HepG2 (cell line): ENCODE results near the gene CD37. TPM values are rescaled to one million over a fixed set of nuclear protein-coding genes. Genes with fewer than 3 reads are reported as not detected.

Experiments used
- ATAC-seq: fragments of 200-7000 bp; cut with Tn5 transposase; 3 replicates; pipeline ENCODE4 v1.9.1; 2020; ENCODE audit warnings: mild to moderate bottlenecking, moderate library complexity
- BruUV-seq: library from RNA; stranded (reverse); fragments of 400-500 nt; replicated peaks from 2 replicates; lab custom pipeline; 2021; lab: Mats Ljungman, UMichigan
- CTCF ChIA-PET: fragments of 300-600 bp; formaldehyde crosslinking; extraction: SDS; loops from one replicate; lab custom pipeline; 2021; ENCODE audit warnings: low total read pairs, inconsistent platforms, low intra/inter-chr PET ratio; lab: Yijun Ruan, JAX
- POLR2A ChIA-PET: fragments of 350-600 bp; sonication (Branson Sonifier 250); formaldehyde crosslinking; loops from one replicate; lab custom pipeline; 2020; ENCODE audit warnings: antibody characterized with exemption, inconsistent platforms; lab: Yijun Ruan, JAX
- DNase-seq: peaks from one replicate; pipeline ENCODE4 v3.0.0-alpha.2; 2015; ENCODE audit warnings: low spot score
- FAIRE-seq: peaks from 3 replicates; lab custom pipeline; 2011; peaks lifted over from hg19 to GRCh38; lab: Jason Lieb, UNC
- H2AFZ ChIP-seq: one replicate; pipeline ENCODE4 v1.6.1; 2011; ENCODE audit warnings: low read length, inconsistent platforms
- H3K27ac ChIP-seq: fragments of 300-600 bp; 3 replicates; pipeline ENCODE4 v1.8.0; 2011; ENCODE audit warnings: mixed run types, mild to moderate bottlenecking, mixed read lengths, low read length, inconsistent platforms; ENCODE audit not compliant: insufficient read depth; ENCODE audit errors: extremely low read length
- H3K27me3 ChIP-seq, 2 experiments: fragments of 200-600 bp in 1 of 2; 2 replicates in 1 of 2; 3 replicates in 1 of 2; pipeline versions ENCODE4 v1.6.0 to v1.8.0; 2011; ENCODE audit warnings: low read length in 2 of 2, mild to moderate bottlenecking in 2 of 2, moderate library complexity in 2 of 2, inconsistent platforms in 1 of 2; ENCODE audit not compliant: insufficient read depth in 2 of 2, control insufficient read depth in 1 of 2
- H3K36me3 ChIP-seq, 2 experiments: fragments of 200-600 bp in 1 of 2; replicated peaks in 1 of 2; 2 replicates in 1 of 2; 3 replicates in 1 of 2; pipeline versions ENCODE4 v1.5.1 to v1.8.0; 2011; ENCODE audit warnings: low read length in 2 of 2, inconsistent platforms in 1 of 2; ENCODE audit not compliant: insufficient read depth in 2 of 2, control insufficient read depth in 1 of 2
- H3K4me1 ChIP-seq: 2 replicates; pipeline ENCODE4 v1.5.1; 2012; ENCODE audit warnings: low read length, inconsistent platforms; ENCODE audit not compliant: insufficient read depth
- H3K4me2 ChIP-seq: 2 replicates; pipeline ENCODE4 v1.6.0; 2011; ENCODE audit warnings: low read depth, low read length, inconsistent platforms
- H3K4me3 ChIP-seq, 3 experiments: fragments of 200-600 bp in 1 of 3; sonication (generic), shearing (Covaris generic) in 1 of 3; replicated peaks in 1 of 3; 2 replicates each; pipeline ENCODE4 v1.5.1; 2011 to 2016; ENCODE audit warnings: low read length in 3 of 3, inconsistent platforms in 2 of 3, low read depth in 2 of 3, mild to moderate bottlenecking in 2 of 3, control low read depth in 1 of 3, mixed read lengths in 1 of 3; ENCODE audit not compliant: insufficient read depth in 1 of 3
- H3K79me2 ChIP-seq: one replicate; pipeline ENCODE4 v1.6.1; 2011; ENCODE audit warnings: low read length, inconsistent platforms; ENCODE audit not compliant: insufficient read depth
- H3K9ac ChIP-seq: 2 replicates; pipeline ENCODE4 v1.6.0; 2011; ENCODE audit warnings: mild to moderate bottlenecking, low read depth, low read length, inconsistent platforms; ENCODE audit not compliant: insufficient read depth
- H3K9me3 ChIP-seq: 2 replicates; pipeline ENCODE4 v1.5.1; 2012; ENCODE audit warnings: mild to moderate bottlenecking, low read length
- H4K20me1 ChIP-seq: 2 replicates; pipeline ENCODE4 v1.6.0; 2011; ENCODE audit warnings: inconsistent platforms, mild to moderate bottlenecking, low read length, moderate library complexity; ENCODE audit not compliant: insufficient read depth
- MATR3 ChIP-seq: sonication (generic); formaldehyde crosslinking; IDR thresholded peaks from 2 replicates; pipeline ENCODE4 v1.4.0; 2020; ENCODE audit warnings: missing genetic modification reagents
- NCOR1 ChIP-seq: fragments of 200-600 bp; sonication (generic); IDR thresholded peaks from 2 replicates; pipeline ENCODE4 v1.7.0; 2017; ENCODE audit warnings: antibody characterized with exemption, low read length, borderline replicate concordance
- NFRKB ChIP-seq: fragments of 450-650 bp; IDR thresholded peaks from 2 replicates; pipeline ENCODE4 v1.6.1; 2017
- TCF7L2 ChIP-seq: IDR thresholded peaks from 2 replicates; pipeline ENCODE4 v1.6.1; 2011; ENCODE audit warnings: mild to moderate bottlenecking, low read depth, low read length, moderate library complexity
- ZKSCAN8 ChIP-seq: IDR thresholded peaks from 2 replicates; pipeline ENCODE4 v1.6.1; 2016; ENCODE audit warnings: borderline replicate concordance, missing genetic modification reagents, missing compliant biosample characterization
- ZNF256 ChIP-seq: sonication (generic); formaldehyde crosslinking; conservative IDR thresholded peaks from 2 replicates; pipeline ENCODE4 v1.4.0; 2020; ENCODE audit warnings: missing genetic modification reagents
- ZNF264 ChIP-seq: sonication (generic); formaldehyde crosslinking; IDR thresholded peaks from 2 replicates; pipeline ENCODE4 v1.4.0; 2020; ENCODE audit warnings: missing genetic modification reagents
- ZNF335 ChIP-seq: sonication (generic); formaldehyde crosslinking; IDR thresholded peaks from 2 replicates; pipeline ENCODE4 v1.4.0; 2020; ENCODE audit warnings: missing genetic modification reagents
- ZNF747 ChIP-seq: sonication (generic); formaldehyde crosslinking; IDR thresholded peaks from 2 replicates; pipeline ENCODE4 v1.8.1; 2023; ENCODE audit warnings: missing genetic modification reagents, mild to moderate bottlenecking, borderline replicate concordance
- ZNF749 ChIP-seq: sonication (generic); formaldehyde crosslinking; IDR thresholded peaks from 2 replicates; pipeline ENCODE4 v1.8.0; 2022; ENCODE audit warnings: mild to moderate bottlenecking, missing genetic modification reagents, moderate library complexity, borderline replicate concordance
- WGBS: methylation state at CpG from one replicate; pipeline ENCODE4 v1.1.6; 2017; ENCODE audit warnings: low lambda C conversion rate; 5-methylcytosine and 5-hydroxymethylcytosine counted together
- in situ Hi-C: cut with HindIII; loops from 2 replicates; pipeline ENCODE4 v1.10.0; 2017; ENCODE audit warnings: low pct_unique_long_range_greater_than_20kb; ENCODE audit not compliant: extremely low pct_ligation_motif_present
- intact Hi-C: fragments of 100-400 bp; cut with micrococcal nuclease; formaldehyde crosslinking; loops from one replicate; pipeline ENCODE4 v1.10.0; 2022; ENCODE audit not compliant: unreplicated experiment
- polyA plus RNA-seq, 8 experiments: library from polyadenylated mRNA; depleted of rRNA in 3 of 8; stranded (reverse) in 7 of 8; unstranded in 1 of 8; fragments of >200 nt; fragmentation: Illumina TruSeq in 4 of 8; extraction: Trizol in 4 of 8; gene quantifications; 2 replicates each; pipeline versions ENCODE4 v1.2.1 to v1.2.3, GENCODE V29; 2011 to 2016; ENCODE audit warnings: low read depth in 4 of 8, missing spikeins in 1 of 8, mixed read lengths in 1 of 8; ENCODE audit not compliant: insufficient read depth in 1 of 8
- total RNA-seq, 5 experiments: library from RNA; depleted of rRNA; stranded (reverse); fragments of >200 nt; fragmentation: Illumina TruSeq; extraction: Trizol; gene quantifications; 2 replicates each; pipeline ENCODE4 v1.2.3, GENCODE V29; 2016; ENCODE audit warnings: low read depth in 1 of 5

CD37 gene
- total and polyA plus RNA-seq, 2 of the 13 experiments (the other 11 are each of a cell fraction or from before 2014, with no cell fraction given): not detected

DNA sequence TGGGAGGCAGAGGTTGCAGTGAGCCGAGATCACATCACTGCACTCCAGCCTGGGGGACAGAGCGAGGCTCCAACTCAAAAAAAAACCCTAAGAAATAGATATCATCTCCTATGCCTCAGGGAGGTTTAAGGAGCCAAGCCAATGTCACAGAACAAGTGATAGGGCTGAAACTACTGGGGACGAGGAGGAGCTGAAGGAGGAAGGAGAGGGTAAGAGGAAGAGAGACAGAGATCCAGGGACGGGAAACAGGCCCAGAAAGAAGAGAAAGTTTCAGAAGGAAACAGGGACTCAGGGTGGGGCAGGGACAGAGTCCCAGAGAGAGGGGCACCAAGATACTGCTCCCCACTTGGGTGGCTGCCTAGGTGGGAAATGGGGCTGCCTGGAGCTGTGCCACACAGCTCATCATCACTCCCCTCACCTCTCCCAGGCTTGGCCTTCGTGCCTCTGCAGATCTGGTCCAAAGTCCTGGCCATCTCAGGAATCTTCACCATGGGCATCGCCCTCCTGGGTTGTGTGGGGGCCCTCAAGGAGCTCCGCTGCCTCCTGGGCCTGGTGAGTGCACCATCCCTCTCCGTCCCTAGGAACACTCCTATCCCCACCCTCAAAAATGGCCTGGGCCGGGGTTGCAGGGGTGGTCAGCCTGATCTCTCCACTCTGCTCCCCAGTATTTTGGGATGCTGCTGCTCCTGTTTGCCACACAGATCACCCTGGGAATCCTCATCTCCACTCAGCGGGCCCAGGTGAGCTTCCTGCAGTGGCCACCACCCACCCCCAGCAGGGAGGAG lies 1.5 kb downstream of the CD37 start:
- ATAC-seq (no peak), DNase-seq (no peak), FAIRE-seq (no peak)
- POLR2A ChIA-PET: no interaction called here
- Histone ChIP-seq H3K4me3 (no peak overlapping the region), H3K9me3 (no peaks in the 10 kb centered on the region), H3K4me1 (peaks cover 31% of the 10 kb centered on the region), H4K20me1 (no peaks in the 10 kb centered on the region), H2AFZ (no peak overlapping the region), H3K27me3 (no peaks in the 10 kb centered on the region), H3K4me2 (no peak overlapping the region), H3K36me3 (no peaks in the 10 kb centered on the region), H3K27ac (no peak overlapping the region), H3K79me2 (no peaks in the 10 kb centered on the region), H3K9ac (no peak overlapping the region)
- in situ Hi-C loops: no loop called here
- TF ChIP-seq MATR3 (CRISPR knock-in tag) (no peak), NCOR1 (no peak), ZKSCAN8 (CRISPR knock-in tag) (no peak), ZNF256 (CRISPR knock-in tag) (no peak), ZNF335 (no peak), ZNF264 (CRISPR knock-in tag) (no peak), NFRKB (no peak), TCF7L2 (no peak), ZNF747 (no peak), ZNF749 (CRISPR knock-in tag) (no peak)
- 75% methylated on average over 6 of the region's 10 CpGs for WGBS
- intact Hi-C loops: no loop called here
- CTCF ChIA-PET: no interaction called here
- no TSS peak for BruUV-seq
